ENCODE data around the gene ST6GALNAC5. TPM values are rescaled to one million over a fixed set of nuclear protein-coding genes. Genes with fewer than 3 reads are reported as not detected.

ST6GALNAC5 gene
- total and polyA plus RNA-seq, 2 experiments from 2014 or later = 4.1 to 19.2 TPM

DNA sequence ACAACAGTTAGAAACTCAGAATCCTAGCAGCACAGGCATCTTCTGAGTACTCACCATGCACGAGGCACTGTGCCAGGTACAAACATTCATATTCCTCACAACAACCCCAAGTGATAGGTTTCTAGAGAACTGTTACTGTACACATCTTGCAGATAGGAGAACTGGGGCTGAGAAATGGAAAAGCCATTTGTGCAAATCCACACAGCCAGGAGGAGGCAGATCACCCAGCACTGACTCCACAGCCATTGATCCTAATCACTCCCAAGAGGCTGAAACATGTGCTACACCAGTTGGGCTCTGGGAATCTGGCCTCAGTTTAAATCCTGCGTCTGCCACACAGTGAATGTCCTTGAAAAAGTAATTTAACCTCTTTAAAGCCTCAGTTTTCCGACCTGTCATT, 151.0 kb downstream of the ST6GALNAC5 start:
- no peak overlapping the region for H3K4me3 Mint-ChIP-seq

More for the DNA sequence above, 151.0 kb downstream of the ST6GALNAC5 start:
- Histone ChIP-seq H3K9me2 (ENCODE audit: insufficient read depth) (peaks cover 11% of the 10 kb centered on the region), H2AFZ (no peak overlapping the region), H3K36me3 (ENCODE audit: insufficient read depth) (no peaks in the 10 kb centered on the region), H3K4me2 (peak overlapping the region; percentile 4), H4K20me1 (replicated peaks; ENCODE audit: insufficient read depth) (no peaks in the 10 kb centered on the region), H3K4me1 (ENCODE audit: insufficient read depth) (peaks cover 21% of the 10 kb centered on the region), H3K4me3 (no peak overlapping the region), H3K27me3 (ENCODE audit: insufficient read depth) (no peaks in the 10 kb centered on the region), H3K79me2 (replicated peaks; ENCODE audit: insufficient read depth) (no peaks in the 10 kb centered on the region), H3K27ac (ENCODE audit: low read depth) (no peak overlapping the region), H3F3A (replicated peaks; ENCODE audit: low read depth) (no peaks in the 10 kb centered on the region)
- no peaks in the 10 kb centered on the region for H3K27me3 Mint-ChIP-seq (ENCODE audit: insufficient read depth, low read depth, poor library complexity)
- TF ChIP-seq, protein P1, sequence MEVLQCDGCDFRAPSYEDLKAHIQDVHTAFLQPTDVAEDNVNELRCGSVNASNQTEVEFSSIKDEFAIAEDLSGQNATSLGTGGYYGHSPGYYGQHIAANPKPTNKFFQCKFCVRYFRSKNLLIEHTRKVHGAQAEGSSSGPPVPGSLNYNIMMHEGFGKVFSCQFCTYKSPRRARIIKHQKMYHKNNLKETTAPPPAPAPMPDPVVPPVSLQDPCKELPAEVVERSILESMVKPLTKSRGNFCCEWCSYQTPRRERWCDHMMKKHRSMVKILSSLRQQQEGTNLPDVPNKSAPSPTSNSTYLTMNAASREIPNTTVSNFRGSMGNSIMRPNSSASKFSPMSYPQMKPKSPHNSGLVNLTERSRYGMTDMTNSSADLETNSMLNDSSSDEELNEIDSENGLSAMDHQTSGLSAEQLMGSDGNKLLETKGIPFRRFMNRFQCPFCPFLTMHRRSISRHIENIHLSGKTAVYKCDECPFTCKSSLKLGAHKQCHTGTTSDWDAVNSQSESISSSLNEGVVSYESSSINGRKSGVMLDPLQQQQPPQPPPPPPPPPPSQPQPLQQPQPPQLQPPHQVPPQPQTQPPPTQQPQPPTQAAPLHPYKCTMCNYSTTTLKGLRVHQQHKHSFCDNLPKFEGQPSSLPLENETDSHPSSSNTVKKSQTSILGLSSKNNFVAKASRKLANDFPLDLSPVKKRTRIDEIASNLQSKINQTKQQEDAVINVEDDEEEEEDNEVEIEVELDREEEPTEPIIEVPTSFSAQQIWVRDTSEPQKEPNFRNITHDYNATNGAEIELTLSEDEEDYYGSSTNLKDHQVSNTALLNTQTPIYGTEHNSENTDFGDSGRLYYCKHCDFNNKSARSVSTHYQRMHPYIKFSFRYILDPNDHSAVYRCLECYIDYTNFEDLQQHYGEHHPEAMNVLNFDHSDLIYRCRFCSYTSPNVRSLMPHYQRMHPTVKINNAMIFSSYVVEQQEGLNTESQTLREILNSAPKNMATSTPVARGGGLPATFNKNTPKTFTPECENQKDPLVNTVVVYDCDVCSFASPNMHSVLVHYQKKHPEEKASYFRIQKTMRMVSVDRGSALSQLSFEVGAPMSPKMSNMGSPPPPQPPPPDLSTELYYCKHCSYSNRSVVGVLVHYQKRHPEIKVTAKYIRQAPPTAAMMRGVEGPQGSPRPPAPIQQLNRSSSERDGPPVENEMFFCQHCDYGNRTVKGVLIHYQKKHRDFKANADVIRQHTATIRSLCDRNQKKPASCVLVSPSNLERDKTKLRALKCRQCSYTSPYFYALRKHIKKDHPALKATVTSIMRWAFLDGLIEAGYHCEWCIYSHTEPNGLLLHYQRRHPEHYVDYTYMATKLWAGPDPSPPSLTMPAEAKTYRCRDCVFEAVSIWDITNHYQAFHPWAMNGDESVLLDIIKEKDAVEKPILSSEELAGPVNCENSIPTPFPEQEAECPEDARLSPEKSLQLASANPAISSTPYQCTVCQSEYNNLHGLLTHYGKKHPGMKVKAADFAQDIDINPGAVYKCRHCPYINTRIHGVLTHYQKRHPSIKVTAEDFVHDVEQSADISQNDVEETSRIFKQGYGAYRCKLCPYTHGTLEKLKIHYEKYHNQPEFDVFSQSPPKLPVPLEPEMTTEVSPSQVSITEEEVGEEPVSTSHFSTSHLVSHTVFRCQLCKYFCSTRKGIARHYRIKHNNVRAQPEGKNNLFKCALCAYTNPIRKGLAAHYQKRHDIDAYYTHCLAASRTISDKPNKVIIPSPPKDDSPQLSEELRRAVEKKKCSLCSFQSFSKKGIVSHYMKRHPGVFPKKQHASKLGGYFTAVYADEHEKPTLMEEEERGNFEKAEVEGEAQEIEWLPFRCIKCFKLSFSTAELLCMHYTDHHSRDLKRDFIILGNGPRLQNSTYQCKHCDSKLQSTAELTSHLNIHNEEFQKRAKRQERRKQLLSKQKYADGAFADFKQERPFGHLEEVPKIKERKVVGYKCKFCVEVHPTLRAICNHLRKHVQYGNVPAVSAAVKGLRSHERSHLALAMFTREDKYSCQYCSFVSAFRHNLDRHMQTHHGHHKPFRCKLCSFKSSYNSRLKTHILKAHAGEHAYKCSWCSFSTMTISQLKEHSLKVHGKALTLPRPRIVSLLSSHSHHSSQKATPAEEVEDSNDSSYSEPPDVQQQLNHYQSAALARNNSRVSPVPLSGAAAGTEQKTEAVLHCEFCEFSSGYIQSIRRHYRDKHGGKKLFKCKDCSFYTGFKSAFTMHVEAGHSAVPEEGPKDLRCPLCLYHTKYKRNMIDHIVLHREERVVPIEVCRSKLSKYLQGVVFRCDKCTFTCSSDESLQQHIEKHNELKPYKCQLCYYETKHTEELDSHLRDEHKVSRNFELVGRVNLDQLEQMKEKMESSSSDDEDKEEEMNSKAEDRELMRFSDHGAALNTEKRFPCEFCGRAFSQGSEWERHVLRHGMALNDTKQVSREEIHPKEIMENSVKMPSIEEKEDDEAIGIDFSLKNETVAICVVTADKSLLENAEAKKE (CRISPR knock-in tag; IDR thresholded peaks at IDR 0.05) = no peak
- TF ChIP-seq ZNF114 (CRISPR knock-in tag; IDR thresholded peaks at IDR 0.05) (no peak), POLR2AphosphoS5 (IDR thresholded peaks at IDR 0.05; ENCODE audit: low read depth) (no peak), STAT1 (IDR thresholded peaks at IDR 0.05; ENCODE audit: unreplicated experiment) (no peak), ZNF331 (CRISPR knock-in tag; IDR thresholded peaks at IDR 0.05; ENCODE audit: low read depth) (no peak), NANOG (IDR thresholded peaks at IDR 0.05; ENCODE audit: borderline replicate concordance) (no peak), CREB1 (CRISPR knock-in tag; IDR thresholded peaks at IDR 0.05; ENCODE audit: low read depth) (no peak), EZH2 (IDR thresholded peaks at IDR 0.05; ENCODE audit: low read depth, unreplicated experiment) (no peak), EZH2phosphoT487 (IDR thresholded peaks at IDR 0.05; ENCODE audit: unreplicated experiment) (no peak), JUNB (IDR thresholded peaks at IDR 0.05; ENCODE audit: unreplicated experiment) (no peak)
- TF ChIP-seq, protein P2, sequence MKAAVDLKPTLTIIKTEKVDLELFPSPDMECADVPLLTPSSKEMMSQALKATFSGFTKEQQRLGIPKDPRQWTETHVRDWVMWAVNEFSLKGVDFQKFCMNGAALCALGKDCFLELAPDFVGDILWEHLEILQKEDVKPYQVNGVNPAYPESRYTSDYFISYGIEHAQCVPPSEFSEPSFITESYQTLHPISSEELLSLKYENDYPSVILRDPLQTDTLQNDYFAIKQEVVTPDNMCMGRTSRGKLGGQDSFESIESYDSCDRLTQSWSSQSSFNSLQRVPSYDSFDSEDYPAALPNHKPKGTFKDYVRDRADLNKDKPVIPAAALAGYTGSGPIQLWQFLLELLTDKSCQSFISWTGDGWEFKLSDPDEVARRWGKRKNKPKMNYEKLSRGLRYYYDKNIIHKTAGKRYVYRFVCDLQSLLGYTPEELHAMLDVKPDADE (IDR thresholded peaks at IDR 0.05) = no peak
- TF ChIP-seq, protein P3, sequence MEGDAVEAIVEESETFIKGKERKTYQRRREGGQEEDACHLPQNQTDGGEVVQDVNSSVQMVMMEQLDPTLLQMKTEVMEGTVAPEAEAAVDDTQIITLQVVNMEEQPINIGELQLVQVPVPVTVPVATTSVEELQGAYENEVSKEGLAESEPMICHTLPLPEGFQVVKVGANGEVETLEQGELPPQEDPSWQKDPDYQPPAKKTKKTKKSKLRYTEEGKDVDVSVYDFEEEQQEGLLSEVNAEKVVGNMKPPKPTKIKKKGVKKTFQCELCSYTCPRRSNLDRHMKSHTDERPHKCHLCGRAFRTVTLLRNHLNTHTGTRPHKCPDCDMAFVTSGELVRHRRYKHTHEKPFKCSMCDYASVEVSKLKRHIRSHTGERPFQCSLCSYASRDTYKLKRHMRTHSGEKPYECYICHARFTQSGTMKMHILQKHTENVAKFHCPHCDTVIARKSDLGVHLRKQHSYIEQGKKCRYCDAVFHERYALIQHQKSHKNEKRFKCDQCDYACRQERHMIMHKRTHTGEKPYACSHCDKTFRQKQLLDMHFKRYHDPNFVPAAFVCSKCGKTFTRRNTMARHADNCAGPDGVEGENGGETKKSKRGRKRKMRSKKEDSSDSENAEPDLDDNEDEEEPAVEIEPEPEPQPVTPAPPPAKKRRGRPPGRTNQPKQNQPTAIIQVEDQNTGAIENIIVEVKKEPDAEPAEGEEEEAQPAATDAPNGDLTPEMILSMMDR (conservative IDR thresholded peaks at IDR 0.05; ENCODE audit: low read depth in 2 of 2) = no peak
- TF ChIP-seq, protein P4, sequence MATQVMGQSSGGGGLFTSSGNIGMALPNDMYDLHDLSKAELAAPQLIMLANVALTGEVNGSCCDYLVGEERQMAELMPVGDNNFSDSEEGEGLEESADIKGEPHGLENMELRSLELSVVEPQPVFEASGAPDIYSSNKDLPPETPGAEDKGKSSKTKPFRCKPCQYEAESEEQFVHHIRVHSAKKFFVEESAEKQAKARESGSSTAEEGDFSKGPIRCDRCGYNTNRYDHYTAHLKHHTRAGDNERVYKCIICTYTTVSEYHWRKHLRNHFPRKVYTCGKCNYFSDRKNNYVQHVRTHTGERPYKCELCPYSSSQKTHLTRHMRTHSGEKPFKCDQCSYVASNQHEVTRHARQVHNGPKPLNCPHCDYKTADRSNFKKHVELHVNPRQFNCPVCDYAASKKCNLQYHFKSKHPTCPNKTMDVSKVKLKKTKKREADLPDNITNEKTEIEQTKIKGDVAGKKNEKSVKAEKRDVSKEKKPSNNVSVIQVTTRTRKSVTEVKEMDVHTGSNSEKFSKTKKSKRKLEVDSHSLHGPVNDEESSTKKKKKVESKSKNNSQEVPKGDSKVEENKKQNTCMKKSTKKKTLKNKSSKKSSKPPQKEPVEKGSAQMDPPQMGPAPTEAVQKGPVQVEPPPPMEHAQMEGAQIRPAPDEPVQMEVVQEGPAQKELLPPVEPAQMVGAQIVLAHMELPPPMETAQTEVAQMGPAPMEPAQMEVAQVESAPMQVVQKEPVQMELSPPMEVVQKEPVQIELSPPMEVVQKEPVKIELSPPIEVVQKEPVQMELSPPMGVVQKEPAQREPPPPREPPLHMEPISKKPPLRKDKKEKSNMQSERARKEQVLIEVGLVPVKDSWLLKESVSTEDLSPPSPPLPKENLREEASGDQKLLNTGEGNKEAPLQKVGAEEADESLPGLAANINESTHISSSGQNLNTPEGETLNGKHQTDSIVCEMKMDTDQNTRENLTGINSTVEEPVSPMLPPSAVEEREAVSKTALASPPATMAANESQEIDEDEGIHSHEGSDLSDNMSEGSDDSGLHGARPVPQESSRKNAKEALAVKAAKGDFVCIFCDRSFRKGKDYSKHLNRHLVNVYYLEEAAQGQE (IDR thresholded peaks at IDR 0.05; ENCODE audit: unreplicated experiment) = no peak
- H3K4me1 Mint-ChIP-seq = peaks cover 44% of the 10 kb centered on the region
- DNase-seq (ENCODE audit: low spot score) (no peak), ATAC-seq (peak; percentile 28; the same call in 2 of the 3 replicates)
- peaks cover 2% of the 10 kb centered on the region; the same call in 1 of the 3 replicates for H3K36me3 Mint-ChIP-seq (ENCODE audit: low read depth)
- no peaks in the 10 kb centered on the region for H3K9me3 Mint-ChIP-seq
- H3K27ac Mint-ChIP-seq = no peak overlapping the region
